Fibroblast of villous mesenchyme (primary cell): ENCODE results near the gene CYP27B1. TPM values are rescaled to one million over a fixed set of nuclear protein-coding genes. Genes with fewer than 3 reads are reported as not detected.
A peak's percentile ranks its signal among the peaks of the same experiment; 100 is the strongest.

Experiments used
- DNase-seq: peaks from one replicate; pipeline ENCODE4 v3.0.0-alpha.2; 2010; ENCODE audit warnings: low read depth
- H3K4me3 ChIP-seq: 2 replicates; pipeline ENCODE4 v1.5.1; 2011; ENCODE audit warnings: low read depth, mild to moderate bottlenecking, low read length
- CTCF ChIP-seq: IDR thresholded peaks from 2 replicates; pipeline ENCODE4 v1.5.1; 2012; ENCODE audit warnings: low read depth, mild to moderate bottlenecking, low read length; ENCODE audit not compliant: insufficient read depth
- total RNA-seq: library from RNA; depleted of rRNA; stranded (reverse); fragments of >200 nt; gene quantifications from 2 replicates; pipeline ENCODE4 v1.2.3, GENCODE V29; 2012

Gene CYP27B1
- total RNA-seq, 1 donor = 3.0 TPM

DNA sequence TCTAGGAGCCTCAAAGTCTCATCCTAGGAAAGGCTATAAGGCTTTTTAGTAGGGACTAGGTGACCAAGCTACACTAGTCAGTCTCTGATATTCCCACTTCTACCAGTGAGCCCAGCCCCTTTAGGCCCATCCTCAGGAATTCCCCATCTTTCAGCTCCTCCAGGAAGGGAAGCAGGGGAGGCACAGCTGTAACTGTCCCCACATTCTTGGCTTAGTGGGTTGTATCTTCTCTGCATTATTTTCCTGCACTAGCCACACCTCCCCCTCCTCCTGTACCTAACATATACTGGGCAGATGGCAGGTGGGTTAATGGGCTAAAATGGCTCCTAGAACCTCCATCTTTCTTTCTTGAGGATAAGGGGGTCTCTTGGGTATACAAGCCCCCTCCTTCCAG, 424 bp upstream of the CYP27B1 start:
- TF ChIP-seq CTCF = no peak
- no peak overlapping the region for H3K4me3 ChIP-seq
- DNase-seq = no peak

GRCh38 chr12:57765698-57766463, 997 bp downstream of the CYP27B1 start:
- peak overlapping the region; percentile 49 for H3K4me3 ChIP-seq
- DNase-seq = no peak
- no peak for TF ChIP-seq CTCF

- peak overlapping the region; percentile 44 for H3K4me3 ChIP-seq
- TF ChIP-seq CTCF = peak; percentile 23
- DNase-seq = no peak
Observed at GRCh38 chr12:57765003-57765697, 1.7 kb downstream of the CYP27B1 start.

- no peak overlapping the region for H3K4me3 ChIP-seq
- DNase-seq = no peak
- no peak for TF ChIP-seq CTCF
Observed at GRCh38 chr12:57764662-57765002, 2.2 kb downstream of the CYP27B1 start.

DNA sequence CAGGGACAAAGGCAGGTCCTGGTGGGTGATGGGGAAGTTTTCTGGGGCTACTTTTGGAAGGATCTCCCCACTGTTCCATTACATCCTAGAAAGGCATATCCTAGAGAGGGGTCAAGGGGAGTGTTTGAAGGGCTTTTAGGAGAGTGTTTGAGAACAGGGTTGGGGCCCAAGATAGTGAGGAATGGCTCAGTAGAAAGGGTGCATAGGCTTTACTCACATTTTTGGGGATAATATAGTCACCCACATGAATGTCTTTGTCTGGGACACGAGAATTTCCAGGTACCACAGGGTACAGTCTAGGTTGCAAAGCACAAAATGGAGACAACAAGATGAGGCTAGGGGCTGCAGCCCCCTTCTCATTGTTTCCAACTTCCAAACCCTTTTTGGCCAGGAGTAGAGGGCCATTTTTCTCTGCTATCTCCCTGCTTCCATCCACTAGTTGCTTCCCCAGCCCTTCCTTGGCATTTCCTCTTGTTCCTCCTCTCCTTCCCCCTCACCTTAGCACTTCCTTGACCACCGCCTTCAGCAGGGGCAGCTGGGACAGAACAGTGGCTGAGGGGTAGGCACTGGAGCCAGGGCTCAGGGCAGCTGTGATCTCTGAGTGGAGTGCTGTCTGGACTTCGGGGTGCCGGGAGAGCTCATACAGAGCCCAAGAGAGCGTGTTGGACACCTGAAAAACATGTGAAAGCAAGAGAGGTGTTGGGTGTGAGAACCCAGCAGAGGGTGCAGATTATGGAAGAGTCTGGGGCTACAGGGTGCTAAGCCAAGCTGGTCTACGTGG, 2.8 kb downstream of the CYP27B1 start:
- no peak for TF ChIP-seq CTCF
- no peak overlapping the region for H3K4me3 ChIP-seq
- DNase-seq = no peak

DNA sequence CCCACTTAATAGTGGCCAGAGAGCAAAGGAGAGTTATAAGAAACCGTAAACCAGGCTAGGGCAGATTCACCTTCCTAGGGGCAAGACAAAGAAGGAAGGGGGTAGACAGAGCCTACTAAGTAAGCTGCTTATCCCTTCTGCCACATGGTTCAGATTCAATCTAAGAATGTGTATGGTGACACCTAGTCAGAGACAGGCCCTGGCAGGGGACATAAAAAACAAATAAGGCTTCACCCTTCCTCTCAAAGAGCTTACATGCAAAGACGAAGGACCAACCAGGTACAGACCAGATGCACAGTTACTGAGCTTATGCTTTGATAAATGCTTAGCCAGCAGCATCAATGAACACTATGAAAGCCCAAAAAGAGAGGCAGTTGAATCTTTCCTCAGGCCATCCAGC, 4.4 kb downstream of the CYP27B1 start:
- DNase-seq = no peak
- TF ChIP-seq CTCF = no peak
- no peak overlapping the region for H3K4me3 ChIP-seq
